Measurements from ENCODE around the gene TAPBPL.
A peak's percentile ranks its signal among the peaks of the same experiment; 100 is the strongest.

DNA sequence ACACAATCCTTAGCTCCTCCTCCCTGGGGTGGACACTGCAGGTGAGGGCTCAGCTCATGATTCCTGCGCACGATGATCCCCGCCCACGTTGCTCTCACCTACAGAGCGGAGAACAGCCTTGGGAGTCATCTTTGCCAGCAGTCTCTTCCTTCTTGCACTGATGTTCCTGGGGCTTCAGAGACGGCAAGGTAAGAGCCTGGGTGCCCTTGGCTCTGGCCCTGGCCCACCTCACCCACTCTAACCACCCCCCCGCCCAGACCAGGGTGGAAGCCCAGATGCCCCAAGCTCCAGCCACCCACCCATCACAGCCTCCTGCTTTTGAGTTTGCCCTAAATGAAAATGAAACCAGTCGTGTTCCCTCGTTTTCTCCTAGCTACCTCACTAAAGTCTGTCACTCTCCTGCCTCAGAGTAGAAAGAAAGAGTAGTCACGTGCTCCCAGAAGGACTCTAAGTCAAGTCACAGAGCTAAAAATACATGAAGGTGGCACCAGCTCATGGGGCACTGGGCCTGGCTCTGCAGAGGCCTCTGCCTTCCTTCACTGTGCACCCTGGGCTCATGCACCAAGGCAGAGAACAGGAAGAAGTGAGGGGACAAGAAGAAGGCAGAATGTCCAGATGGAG is 9.0 kb downstream of the TAPBPL start:
- TF ChIP-seq, protein P1, sequence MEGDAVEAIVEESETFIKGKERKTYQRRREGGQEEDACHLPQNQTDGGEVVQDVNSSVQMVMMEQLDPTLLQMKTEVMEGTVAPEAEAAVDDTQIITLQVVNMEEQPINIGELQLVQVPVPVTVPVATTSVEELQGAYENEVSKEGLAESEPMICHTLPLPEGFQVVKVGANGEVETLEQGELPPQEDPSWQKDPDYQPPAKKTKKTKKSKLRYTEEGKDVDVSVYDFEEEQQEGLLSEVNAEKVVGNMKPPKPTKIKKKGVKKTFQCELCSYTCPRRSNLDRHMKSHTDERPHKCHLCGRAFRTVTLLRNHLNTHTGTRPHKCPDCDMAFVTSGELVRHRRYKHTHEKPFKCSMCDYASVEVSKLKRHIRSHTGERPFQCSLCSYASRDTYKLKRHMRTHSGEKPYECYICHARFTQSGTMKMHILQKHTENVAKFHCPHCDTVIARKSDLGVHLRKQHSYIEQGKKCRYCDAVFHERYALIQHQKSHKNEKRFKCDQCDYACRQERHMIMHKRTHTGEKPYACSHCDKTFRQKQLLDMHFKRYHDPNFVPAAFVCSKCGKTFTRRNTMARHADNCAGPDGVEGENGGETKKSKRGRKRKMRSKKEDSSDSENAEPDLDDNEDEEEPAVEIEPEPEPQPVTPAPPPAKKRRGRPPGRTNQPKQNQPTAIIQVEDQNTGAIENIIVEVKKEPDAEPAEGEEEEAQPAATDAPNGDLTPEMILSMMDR (IDR thresholded peaks at IDR 0.05 in 8 of 11, conservative IDR thresholded peaks at IDR 0.05 in 3 of 11): no peak
- no peak for TF ChIP-seq POLR2A (IDR thresholded peaks at IDR 0.05)
- TF ChIP-seq POLR2AphosphoS5 (IDR thresholded peaks at IDR 0.05): peak; percentile 17 to 59 (median 38)
